HG03280 (cell line): ENCODE results near the gene KTN1.

Experiments
- ATAC-seq: cut with Tn5 transposase; IDR thresholded peaks from one replicate; pipeline ENCODE4 v1.9.1; 2021; ENCODE audit warnings: mild to moderate bottlenecking, moderate library complexity; ENCODE audit not compliant: unreplicated experiment

KTN1 gene

DNA sequence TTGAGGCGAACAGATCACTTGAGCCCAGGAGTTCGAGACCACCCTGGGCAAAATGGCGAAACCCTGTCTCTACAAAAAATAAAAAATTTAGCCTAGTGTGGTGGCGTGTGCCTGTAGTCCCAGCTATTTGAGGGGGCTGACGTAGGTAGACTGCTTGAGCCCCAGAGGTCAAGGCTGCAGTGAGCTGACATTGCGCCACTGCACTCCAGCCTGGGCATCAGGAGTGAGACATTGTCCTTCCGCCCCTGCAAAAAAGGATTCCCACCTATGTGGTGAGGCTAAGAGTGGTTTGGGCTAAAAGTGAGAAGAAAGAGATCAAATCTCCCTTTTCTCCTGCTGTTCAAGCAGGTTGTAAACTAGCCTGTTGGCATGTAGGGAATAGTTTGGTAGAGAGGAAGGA lies 5.0 kb upstream of the KTN1 start:
- no peak for ATAC-seq

DNA sequence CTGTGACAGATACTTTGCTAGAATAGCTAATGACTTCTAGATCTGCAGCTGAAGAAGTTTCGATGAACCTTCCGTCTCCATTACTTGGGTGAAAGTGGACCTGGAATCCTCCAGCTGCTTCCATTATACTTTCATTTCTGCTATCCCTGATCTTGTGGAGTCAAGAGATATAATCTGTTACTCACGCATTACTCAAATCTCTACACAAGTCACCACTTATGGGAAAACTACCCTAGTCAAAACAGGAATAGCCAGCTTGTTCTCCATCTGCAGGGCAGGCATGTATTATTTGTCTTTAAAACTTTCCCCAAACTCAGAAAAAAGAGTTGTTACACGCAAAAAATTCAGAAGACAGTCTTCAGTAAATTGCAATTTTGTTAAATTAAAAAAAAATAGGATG lies 2.8 kb upstream of the KTN1 start:
- no peak for ATAC-seq

DNA sequence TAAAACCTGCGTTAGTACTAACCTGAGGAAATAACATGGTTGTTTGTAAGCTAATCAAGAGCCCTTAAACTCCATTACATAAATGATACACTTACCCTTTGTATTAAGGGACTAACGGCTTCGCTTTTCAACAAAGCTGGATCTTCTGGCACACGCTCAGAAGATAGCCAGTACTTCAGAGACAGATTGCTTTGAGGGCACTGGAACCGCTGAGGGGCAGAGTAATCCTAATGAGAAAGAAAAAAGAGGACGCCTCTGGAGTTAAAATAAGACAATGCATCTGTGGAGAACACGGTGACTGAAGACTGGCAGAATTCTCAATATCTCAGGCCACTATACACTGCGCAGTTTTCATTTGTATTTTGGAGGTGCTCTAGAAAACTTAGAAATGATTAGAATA lies 1.5 kb upstream of the KTN1 start:
- ATAC-seq, result no peak

DNA sequence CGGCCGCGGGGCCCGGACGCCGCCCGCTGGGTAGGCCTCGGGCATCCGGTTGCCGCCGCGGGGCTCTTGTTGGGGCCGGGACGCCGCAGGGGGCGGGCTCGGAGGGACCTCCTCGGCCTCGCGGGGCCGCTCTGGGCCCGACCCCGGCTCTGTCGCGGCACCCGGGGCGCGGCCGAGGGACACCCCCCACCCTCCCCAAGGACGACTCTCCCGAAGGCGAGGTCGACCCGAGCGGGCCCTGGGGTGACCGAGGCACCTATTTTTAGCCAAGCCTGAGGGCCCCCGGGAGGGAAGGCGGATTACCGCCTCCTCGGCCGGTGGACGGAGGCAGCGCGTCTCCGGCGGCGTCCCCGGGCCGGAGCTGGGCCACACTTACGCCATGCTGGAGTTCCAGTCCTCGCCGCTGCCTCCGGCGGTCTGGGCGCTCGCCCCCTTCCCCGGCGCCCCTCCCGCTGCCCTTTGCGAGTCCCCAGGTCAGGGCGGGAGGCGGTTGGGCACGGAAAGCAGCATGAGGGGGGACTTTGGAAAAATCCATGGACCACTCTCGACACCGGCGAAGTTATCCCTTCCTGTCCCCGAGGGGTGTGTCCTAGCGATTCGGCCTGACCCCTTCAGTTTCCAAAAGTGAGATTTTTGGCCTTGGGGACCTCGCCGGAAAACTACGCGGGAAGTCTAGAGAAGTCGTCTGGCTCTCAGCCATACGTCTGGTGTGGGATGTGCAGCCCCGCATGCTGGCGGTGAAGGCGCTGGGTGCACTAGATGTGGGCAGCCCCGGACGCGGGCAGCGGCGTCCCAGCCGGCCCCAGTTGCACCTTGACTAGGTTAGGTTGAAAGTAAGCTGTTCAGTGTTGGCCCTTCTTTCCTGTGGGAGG lies 699 bp downstream of the KTN1 start:
- peak; percentile 42 for ATAC-seq

GRCh38 chr14:55581342-55581771 lies 1.4 kb downstream of the KTN1 start:
- no peak for ATAC-seq

GRCh38 chr14:55582746-55583145 lies 2.7 kb downstream of the KTN1 start:
- ATAC-seq, result no peak

- ATAC-seq, result no peak
Measured at GRCh38 chr14:55583942-55584468, 4.0 kb downstream of the KTN1 start.

- ATAC-seq, result no peak
Measured at GRCh38 chr14:55585854-55586253, 5.8 kb downstream of the KTN1 start.

GRCh38 chr14:55586411-55586810 lies 6.4 kb downstream of the KTN1 start:
- no peak for ATAC-seq

DNA sequence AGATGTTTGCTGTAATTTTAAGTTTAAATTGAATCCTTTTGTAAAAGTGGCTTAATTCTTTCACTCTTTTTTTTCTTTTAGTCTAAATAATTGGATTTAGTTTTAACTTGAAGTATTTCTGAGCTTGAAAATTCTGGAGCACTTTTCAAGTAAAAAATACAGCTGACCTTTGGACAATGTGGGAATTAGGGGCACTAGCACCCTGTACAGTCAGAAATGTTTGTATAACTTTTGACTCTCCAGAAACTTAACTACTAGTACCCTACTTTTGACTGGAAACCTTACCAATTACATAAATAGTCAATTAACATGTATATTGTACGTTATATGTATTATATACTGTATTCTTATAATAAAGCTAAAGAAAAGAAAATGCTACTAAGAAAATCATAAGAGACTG lies 7.8 kb downstream of the KTN1 start:
- ATAC-seq, result no peak

- ATAC-seq, result no peak
Measured at GRCh38 chr14:55588259-55588699, 8.3 kb downstream of the KTN1 start.

GRCh38 chr14:55589171-55589570 lies 9.2 kb downstream of the KTN1 start:
- ATAC-seq, result no peak

GRCh38 chr14:55592436-55592835 lies 12.4 kb downstream of the KTN1 start:
- no peak for ATAC-seq

GRCh38 chr14:55593698-55594097 lies 13.7 kb downstream of the KTN1 start:
- no peak for ATAC-seq

- ATAC-seq, result no peak
Measured at GRCh38 chr14:55599250-55599879, 19.4 kb downstream of the KTN1 start.

DNA sequence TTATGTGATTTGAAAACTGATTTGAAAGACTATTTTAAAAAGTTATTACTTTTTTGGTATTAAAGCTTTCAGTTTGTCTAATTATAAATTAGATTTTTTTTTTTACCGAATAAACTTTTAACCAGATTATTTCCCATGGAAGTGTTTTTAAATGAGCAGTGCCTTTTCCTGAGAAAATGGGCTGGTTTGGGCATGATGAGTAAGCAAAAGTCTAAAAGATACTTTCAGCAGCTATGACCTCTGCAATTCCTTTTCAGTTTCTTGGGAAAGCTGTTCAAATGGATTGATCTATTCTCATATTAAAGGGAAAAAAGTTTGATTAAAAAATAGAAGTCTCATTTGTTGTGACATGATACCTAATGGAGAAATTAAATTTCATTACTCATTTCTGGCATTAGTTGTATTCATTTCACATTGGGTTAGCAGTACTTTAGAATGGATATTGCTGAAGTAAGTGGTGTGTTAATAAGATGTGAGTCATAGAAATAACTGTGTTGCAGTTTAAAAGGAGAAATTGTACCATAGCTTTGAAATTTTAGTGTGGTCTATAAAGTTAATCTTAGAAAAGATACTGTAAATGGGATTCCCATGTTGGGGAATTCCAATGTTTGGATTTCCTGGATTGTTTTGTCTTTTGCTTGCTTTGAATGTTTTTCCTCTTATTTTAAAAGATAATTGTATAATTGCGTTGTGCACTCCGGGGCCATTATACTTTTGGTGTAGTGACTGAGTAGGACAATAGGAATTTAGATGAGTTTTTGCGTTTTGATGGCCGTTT lies 21.0 kb downstream of the KTN1 start:
- ATAC-seq, result no peak

DNA sequence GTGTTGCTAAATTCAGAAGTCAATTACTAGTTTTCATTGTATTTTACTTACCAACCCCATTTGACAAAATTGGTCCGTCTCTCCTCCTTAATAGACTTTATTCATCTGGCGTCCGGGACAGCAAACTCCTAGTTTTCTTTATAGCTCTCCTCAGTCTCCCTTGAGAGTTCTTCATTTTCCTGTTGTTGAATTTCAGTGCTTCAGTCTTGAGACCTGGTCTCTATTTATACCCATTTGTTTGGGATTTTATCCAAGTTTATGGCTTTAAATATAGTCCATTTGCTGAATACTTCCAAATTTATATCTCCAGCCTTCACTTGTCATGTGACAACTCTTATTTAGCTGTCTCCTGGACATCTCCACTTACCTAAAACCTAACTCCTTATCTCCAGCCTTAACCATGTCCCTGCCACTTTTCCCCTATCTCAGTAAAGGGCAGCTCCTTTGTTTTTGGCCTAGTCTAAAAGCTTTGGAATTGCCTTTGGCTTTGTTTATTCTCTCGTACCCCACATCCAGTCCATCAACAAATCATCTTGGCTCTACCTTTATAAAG lies 23.5 kb downstream of the KTN1 start:
- ATAC-seq, result no peak

DNA sequence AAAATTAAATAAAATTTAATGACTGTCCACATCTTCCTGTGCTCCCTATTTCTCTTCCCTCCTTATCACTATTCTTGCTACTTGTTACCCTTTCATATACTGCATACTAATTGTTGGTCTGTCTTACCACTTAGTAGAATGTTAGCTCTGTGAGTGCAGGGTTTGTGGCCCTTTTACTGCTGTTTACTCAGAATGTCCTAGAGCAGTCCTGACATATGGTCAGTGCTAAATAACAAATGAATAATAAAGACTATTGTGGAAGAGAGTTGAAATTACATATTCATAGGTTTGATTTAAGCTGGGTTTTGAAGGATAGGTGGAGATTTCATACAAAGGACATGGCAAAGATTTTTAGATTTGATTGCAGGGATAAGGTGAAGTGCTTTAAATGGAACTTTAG lies 24.5 kb downstream of the KTN1 start:
- no peak for ATAC-seq

DNA sequence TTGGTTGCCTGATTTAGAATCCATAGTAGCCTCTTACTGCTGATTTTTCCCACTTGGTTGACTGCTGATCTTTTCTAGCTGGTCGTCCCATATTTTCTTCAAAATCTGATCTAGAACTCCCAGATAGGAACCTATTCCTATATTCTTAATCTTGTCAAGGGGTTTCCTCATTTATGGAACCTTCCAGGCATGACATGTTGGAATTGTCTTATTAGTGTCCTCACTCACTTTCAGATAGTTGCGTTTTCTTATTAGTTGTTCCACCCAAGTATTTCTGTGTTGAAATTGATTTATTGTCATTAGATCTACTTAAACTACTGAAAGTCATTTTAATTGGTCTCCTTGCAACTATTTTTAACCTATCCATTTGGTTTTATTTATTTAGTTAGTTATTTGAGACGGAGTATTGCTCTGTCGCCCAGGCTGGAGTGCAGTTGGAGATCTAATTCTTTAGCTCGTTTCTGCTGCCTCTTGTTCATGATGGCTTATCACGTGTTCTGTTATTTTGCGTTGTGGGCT lies 25.0 kb downstream of the KTN1 start:
- no peak for ATAC-seq

DNA sequence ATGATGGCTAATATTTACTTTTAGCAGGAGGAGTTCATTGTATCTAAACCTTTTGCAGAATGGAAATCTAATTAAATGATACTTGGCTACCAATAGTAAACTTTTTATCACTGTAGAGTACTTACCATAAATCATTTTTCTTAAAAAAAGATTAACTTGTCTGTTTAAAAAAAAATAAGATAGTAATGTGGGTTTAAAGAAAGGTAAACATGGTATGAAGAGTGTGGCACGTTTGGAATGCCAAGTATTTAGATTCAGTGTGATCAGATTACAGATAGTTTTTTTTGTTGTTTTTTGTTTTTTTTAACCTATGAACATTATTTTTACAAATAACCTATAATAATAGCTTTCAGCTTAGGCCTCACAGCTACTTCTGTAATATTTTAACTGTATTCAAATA lies 25.8 kb downstream of the KTN1 start:
- ATAC-seq, result no peak

DNA sequence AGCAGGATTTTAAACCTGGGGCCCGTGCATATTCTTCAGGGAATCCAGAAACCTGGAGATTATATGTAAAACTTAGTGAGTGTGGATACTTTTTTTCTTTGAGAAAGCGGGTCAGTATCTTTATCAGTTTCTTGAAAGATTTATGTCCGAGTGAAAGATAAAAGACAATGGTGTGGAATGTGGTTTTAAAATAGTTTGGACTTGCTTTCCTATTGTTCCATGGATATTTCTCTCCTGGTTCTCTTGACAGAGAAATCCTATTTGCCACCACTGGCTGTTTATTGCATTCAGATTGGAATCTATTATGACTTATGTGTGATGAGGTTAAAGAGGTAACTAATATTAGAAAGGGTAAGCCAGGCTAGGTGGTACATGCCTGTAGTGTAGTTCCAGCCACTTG lies 27.4 kb downstream of the KTN1 start:
- ATAC-seq, result no peak
